Hematopoietic multipotent progenitor cell treated with erythropoietin and hydrocortisone succinate and interleukin-3 and kit ligand, for 15 days (in vitro differentiated cells): ENCODE results near the gene KIAA0319L.
"Not testable (repeated sequence)": the region's sequence is repeated elsewhere in the genome, so short reads cannot be mapped to it uniquely, and the experiment has no call there.

Experiments used
- DNase-seq: peaks from one replicate; pipeline ENCODE4 v3.0.0-alpha.2; 2015; ENCODE audit warnings: low spot score

The KIAA0319L gene

DNA sequence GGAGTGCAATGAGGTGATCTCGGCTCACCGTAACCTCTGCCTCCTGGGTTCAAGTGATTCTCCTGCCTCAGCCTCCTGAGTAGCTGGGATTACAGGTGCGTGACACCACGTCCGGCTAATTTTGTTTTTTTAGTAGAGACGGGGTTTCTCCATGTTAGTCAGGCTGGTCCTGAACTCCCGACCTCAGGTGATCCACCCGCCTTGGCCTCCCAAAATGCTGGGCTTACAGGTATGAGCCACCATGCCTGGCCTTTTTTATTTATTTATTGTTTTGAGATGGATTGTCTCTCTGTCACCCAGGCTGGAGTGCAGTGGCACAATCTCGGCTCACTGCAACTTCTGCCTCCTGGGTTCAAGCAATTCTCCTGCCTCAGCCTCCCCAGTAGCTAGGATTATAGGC lies 24.4 kb upstream of the KIAA0319L start:
- not testable (repeated sequence) for DNase-seq

DNA sequence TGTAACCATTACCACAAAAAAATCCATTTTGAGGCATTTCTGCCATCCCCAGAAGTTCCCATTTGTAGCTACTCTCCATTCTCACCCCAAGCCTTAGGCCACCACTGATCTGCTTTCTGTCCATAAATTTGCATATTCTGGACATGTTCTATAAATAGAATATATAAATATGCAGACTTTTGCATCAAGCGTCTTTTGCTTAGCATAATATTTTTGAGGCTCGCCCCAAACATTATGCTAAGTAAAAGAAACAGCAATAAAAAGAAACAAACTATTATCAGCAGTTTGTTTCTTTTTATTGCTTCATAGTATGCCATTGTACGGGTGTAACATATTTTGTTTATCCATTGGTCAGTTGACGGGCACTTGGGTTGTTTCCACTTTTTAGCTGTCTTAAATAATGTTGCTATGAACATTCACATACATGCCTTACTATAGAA lies 23.8 kb upstream of the KIAA0319L start:
- DNase-seq: no peak

DNA sequence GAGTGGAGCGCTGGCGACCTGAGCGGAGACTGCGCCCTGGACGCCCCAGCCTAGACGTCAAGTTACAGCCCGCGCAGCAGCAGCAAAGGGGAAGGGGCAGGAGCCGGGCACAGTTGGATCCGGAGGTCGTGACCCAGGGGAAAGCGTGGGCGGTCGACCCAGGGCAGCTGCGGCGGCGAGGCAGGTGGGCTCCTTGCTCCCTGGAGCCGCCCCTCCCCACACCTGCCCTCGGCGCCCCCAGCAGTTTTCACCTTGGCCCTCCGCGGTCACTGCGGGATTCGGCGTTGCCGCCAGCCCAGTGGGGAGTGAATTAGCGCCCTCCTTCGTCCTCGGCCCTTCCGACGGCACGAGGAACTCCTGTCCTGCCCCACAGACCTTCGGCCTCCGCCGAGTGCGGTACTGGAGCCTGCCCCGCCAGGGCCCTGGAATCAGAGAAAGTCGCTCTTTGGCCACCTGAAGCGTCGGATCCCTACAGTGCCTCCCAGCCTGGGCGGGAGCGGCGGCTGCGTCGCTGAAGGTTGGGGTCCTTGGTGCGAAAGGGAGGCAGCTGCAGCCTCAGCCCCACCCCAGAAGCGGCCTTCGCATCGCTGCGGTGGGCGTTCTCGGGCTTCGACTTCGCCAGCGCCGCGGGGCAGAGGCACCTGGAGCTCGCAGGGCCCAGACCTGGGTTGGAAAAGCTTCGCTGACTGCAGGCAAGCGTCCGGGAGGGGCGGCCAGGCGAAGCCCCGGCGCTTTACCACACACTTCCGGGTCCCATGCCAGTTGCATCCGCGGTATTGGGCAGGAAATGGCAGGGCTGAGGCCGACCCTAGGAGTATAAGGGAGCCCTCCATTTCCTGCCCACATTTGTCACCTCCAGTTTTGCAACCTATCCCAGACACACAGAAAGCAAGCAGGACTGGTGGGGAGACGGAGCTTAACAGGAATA lies 20.1 kb upstream of the KIAA0319L start:
- DNase-seq: no peak

DNA sequence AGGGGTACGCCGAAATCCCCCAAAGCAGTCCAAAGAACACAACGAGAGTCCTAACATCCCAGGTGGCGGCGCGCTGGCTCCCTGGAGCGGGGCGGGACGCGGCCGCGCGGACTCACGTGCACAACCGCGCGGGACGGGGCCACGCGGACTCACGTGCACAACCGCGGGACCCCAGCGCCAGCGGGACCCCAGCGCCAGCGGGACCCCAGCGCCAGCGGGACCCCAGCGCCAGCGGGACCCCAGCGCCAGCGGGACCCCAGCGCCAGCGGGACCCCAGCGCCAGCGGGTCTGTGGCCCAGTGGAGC lies 19.5 kb upstream of the KIAA0319L start:
- DNase-seq: not testable (repeated sequence)

DNA sequence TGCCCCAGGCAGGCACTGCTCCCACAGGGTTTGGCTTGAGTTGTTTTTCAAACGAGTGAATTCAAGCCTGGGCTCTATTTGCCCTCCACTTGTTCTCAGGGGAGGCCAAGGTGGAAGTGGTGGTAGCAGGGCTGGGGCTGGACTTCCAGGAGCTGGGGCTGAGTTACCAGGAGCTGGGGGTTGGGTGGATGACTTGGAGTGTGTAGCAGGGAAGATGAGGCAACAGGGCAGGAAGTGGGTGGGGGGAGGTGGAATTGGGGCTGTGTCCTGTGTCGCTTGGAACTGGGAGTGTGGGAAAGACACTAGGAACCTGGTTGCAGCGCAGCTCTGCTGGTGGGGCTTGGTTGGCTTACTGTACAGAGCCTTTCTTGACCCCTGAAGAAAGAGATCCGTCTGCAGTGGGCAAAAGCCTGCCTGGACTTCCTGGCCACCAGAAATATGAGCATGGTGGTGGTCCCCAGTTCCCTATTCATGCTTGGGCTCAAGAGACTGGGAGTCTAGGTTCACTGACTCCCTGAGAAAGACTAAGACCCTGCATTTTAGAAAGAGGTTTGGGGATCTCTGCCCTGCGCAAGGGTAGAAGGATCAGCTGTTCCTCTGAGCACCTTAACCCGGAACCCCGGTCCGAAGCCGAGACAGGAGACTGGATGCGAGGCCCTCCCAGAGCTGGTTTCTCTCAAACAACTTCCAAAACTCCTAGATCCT lies 19.0 kb upstream of the KIAA0319L start:
- no peak for DNase-seq

DNA sequence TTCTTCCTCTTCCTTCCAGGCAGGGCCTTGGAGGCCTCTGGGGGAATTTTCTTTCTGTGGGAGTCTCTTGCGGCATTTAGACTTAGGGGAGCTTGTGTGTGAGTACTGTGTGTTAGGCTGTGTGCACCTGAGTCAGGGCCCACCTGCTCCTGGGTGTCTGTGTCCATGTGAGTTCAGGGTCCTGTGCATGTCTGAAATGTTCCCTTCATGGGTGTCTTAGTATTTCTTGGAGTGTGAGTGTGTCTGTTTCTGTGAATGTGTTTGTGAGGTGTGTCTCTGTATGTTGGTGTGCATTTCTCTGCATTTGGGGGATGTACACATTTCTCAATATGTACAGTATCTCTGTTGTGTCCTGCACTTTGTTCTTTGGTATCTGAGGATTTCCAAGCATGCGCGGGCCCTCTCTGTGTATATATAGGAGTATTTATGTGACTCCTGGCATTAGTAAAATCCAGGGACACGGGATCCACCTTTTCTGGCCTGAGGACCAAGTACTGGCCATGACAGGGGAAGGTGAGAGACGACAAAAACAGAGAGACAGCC lies 18.3 kb upstream of the KIAA0319L start:
- DNase-seq: no peak

DNA sequence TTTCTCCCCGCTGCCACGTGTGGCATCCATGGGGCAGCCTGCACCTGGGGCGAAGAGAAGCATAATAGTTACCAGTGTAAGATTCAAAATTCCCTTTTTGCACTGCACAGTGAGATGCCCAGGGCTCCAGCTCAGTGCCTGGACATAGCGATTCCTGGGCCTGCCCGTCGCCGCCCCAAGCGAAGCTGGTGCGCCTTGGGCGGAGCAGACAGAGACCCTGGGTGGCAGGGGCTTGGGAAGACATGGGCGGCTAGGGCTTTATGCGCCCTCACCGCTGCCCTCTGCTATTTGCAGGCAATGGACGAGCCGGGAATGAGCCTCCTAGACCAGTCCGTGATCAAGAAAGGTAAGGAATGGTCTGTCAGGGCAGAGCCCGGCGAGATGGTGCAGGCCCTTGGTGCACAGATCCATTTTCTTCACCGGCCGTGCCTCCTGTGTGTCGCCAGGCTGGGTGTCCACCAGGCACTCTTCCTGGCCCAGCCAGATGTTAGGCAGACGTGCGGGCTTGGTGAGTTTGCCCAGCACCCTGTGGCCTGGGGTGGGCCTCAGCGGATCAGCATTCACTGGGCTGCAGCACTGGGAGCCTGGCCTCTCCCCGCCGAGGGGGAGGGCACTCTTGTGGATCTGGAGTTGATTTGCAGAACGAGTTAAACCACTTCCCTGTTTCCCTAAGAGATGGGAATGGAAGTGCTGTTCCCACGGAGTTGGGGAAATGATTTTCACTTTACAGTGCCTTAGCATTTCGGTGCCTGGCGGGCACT lies 17.6 kb upstream of the KIAA0319L start:
- DNase-seq: no peak

DNA sequence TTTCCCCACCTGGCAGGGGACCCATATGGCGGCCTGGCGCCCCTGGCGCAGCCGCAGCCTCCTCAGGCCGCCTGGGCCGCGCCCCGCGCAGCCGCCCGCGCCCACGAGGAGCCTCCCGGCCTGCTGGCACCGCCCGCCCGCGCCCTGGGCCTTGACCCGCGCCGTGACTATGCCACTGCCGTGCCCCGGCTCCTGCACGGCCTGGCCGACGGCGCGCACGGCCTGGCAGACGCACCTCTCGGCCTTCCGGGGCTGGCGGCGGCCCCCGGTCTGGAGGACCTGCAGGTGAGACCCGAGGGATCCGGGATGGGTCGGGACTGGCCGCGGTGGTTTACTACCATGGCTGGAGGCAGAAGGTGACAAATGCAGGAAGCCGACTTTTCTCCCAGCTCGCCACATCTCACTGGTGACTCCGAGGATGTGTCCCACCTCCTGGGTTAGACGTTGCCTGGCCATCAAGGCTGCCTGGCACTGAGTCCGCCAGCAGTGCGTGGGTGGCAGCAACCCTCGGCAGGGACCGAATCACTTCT lies 17.0 kb upstream of the KIAA0319L start:
- DNase-seq: no peak

DNA sequence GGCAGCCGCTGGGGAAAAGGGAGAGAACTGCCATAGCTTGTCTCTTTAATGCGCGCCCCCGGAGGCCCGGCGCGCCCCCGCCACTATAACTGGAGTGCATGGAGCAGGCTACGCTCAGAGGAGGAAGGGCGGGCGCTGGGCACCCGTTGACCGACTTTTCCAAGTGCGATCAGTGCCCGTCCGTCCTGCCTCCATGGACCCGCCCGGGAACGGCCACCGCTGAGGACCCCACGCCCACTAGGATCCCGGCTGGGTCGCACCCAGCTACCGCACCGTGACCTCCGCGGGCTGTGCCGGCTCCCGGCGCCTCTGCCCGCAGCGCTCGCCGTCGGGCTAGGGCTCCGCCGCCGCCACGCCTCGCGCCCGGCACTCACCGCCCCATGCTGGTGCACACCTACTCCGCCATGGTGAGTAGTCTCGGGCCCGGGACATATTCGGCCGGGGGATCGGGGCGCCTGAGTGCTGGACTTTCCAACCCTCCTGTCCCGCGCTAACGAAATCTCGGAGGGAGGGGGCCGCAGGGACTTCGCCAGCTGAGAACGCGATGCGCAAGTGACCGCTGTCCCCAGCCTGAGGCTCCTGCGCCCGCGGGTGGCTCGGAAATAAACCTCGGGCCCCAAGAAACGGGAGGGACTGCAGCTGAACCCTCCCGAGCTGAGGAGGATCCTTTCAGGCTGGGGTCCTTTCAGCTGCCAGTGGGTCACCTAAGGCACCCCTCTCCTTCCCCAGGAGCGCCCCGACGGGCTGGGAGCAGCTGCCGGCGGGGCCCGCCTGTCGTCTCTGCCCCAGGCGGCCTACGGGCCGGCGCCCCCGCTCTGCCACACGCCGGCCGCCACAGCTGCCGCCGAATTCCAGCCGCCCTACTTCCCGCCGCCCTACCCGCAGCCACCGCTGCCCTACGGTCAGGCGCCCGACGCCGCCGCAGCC lies 16.3 kb upstream of the KIAA0319L start, which contains the start of gene TFAP2E:
TSS of gene TFAP2E (plus strand) at position 117 of the 927 bp plus-strand sequence. CDS start at position 381, 264 bp downstream.
- no peak for DNase-seq

DNA sequence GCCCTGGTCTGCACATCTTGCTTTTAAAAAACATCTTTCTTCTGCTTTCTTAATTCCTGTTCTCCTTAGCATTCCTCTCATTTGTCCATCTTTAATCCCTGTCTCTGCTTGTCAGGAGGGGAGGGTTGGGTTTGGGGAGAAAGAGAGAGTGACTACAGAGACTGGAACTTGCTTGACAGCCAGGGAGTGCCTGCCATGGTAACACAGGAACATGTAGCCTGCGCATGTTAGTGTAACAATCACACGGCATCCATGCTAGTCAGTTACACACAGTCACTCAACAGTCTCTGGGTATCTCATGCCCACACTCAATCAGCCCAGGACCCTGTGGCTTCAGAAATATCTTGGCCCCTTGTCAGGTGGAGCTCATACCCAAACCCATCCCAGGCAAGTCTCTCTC lies 15.1 kb upstream of the KIAA0319L start:
- DNase-seq: no peak

DNA sequence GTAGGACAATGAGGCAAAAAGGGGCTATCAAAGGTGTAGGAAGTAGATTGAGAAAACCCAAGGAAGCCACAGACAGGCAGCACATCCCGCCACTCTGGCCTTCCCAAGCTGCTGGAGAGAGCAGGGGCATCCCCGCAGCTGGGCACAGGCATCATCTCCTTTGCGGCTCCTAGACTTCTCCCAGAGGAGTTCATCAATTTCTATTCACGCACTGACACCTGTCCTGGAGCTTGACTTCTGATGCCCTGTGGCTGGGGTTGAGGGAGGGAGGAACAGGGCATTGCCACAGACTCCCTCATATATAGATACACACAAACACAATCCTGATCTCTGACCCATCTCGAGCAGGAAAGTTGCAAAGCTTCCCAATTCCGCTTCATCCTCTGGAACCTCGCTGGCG lies 14.1 kb upstream of the KIAA0319L start:
- DNase-seq: no peak

DNA sequence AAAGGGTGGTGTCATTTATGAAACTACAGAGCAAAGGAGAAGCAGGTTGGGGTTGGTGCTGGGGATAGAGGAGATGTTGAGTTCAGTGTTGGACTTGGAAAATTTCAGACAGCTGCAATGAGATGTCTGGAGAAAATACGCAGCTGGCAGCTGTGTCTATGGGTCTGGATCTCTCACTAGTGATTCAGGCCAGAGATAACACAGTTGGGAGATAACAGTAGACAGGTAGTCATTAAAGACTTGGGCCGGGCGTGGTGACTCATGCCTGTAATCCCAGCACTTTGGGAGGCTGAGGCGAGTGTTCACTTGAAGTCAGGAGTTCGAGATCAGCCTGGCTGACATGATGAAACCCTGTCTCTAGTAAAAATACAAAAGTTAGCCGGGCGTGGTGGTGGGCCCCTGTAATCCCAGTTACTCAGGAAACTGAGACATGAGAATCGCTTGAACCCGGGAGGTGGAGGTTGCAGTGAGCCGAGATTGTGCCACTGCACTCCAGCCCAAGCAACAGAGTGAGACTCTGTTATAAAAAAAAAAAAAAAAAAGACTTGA lies 13.5 kb upstream of the KIAA0319L start:
- DNase-seq: no peak

DNA sequence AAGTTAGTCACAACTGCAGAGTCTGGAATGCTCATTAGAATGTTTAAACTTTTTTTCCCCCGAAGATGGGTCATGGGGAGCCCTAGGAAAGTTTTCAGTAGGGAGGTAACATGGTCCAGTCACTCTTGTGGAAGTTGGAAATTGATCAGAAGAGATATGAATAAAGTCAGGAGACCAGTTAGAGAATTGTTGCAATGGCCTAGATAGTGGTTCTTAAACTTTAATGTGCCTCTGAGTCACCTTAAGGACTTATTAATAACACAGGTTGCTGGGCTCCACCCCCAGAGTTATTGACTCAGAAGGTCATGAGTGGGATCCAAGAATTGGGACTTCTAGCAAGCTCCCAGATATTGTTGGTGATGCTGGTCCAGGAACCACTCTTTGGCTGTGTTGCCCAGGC lies 12.7 kb upstream of the KIAA0319L start:
- DNase-seq: no peak

DNA sequence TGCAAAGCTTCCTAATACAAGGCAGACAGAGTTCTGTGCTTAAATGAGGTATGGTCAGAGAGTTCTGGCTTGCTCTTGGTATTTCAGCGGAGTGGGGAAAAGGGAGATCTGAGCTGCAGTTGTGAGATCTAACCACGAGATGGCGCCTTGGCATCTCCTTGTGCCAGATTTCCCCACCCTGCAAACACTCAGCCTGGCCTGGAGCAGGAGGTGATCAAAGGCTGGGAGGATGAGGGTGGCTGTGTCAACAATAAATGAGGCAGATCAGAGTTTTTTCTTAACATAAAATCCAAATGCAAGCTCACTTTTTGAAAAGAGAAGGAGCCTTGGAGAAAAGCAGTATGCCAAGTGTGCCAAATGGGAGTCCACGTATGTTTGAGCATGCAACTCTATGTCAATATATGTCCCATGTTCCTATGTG lies 11.8 kb upstream of the KIAA0319L start:
- DNase-seq: peak; percentile 71

DNA sequence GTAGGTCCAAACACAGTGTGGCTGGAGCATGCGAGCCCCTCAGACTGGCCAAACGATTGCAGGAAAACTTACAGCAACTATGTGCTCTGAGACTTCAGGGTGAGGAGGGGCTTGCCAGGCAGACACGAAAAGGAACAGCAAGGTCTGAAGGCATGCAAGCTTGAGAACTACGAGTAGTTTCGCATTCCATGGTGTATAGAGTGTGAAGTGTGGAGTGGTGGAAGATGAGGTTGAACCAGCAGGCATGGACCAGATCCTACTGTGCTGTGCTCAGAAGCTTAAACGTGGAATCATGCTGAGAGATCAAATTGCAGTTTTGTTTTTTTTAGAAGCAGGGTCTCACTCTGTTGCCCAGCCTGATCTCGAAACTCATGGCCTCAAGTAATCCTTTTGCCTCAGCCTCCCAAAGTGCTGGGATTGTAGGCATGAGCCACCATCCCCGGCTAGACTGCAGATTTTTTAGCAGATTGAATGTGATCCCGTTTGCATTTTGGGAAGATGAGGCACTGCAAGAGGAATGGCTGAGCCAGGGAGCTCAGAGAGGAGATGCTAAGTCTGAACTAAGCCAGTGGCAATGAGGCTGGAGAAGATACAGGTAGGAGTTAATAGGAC lies 10.8 kb upstream of the KIAA0319L start:
- no peak for DNase-seq

DNA sequence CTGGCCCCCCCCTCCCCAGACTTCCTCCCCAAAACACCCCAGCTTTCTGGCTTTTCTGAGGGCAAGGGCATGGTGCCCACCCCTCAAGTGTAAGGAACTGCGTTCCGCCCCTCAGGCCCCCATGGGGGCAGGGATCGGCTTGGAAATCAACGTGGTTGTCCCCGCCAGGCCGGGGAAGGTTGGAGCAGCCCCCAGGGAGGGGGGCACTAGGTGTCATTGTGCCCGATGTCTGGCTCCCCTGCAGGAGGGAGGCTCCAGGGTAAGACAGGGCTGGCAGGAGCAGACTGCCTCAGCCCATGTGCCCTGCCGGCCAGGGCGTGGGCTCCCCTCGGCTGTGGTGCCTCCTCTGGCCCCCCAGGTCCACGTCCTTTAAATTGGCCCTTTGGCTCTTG lies 8.5 kb upstream of the KIAA0319L start:
- no peak for DNase-seq

DNA sequence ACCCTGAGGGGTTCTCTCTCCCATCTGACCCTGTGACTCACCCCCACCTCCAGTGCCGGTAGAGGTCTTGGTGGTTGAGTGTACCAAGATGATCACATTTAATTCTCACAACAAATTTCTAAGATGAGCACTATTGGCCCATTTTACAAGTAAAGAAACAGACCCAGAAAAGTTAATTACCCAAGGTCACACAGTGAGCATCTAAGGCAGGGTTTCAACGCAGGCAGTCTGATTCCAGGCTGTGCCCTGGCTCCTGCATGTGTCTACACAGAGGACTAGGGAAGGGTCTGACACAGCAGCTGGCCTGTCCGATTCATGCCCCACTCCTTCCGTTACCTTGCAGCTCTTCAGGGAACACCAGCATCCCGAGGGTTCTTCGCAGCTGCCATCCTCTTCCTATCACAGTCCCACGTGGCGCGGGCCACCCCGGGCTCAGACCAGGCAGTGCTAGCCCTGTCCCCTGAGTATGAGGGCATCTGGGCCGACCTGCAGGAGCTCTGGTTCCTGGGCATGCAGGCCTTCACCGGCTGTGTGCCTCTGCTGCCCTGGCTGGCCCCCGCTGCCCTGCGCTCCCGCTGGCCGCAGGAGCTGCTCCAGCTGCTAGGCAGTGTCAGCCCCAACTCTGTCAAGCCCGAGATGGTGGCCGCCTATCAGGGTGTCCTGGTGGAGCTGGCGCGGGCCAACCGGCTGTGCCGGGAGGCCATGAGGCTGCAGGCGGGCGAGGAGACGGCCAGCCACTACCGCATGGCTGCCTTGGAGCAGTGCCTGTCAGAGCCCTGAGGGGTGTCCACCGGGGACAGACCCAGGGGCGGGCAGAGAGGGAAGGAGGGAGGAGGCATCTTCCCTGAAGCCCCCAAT lies 7.9 kb upstream of the KIAA0319L start:
- no peak for DNase-seq

DNA sequence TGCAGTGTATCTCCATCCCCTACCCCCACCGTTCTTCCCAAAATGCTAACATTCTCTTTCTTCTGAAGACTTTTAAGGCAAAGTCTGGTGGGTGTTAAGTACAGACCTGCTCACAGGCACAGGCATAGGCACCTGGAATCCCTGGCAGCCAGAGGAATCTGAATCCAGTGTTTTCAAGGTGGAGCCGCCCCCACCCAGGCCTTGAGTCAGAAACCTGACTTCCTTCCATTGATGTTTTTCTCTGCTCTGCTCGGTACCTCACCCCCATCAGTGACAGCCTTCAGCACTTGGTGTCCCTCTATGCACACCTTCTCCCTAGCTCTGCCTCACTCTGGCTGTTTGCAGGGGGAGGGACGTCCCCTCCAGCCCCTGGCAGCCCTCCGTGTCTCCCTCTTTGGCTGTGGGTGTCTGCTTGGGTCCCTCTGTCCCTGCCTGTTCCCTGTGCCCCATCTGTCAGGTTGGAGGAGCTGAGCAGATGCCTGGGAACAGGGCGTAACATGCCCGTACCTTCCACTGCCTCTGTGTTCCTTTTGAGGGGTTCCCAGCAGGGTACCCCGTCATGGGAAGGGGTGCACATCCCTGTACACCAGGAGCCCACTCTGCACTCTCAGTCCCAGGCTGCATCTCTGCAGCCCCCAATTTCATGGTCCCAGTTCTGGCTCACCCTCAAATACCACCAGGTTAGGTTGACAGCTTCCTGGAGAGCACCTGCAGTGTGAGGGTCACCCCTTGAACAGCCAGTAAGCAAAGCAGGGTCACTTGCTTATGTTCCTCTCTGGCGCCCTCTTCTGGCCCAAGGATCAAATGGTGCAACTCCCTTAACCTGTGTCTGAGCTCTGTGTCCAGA lies 7.1 kb upstream of the KIAA0319L start:
- peak; percentile 83 for DNase-seq
